Type B pancreatic cell (in vitro differentiated cells): Measurements from ENCODE around the gene YPEL2. TPM values are rescaled to one million over a fixed set of nuclear protein-coding genes. Genes with fewer than 3 reads are reported as not detected.

ENCODE experiments used
- DNase-seq: peaks from one replicate; pipeline ENCODE4 v3.0.0; 2021; ENCODE audit warnings: mixed read lengths; ENCODE audit not compliant: unreplicated experiment; ENCODE audit errors: extremely low spot score
- H3K27ac Mint-ChIP-seq: 2 replicates; pipeline ENCODE4 v1.8.0; 2021; ENCODE audit warnings: mild to moderate bottlenecking, mixed read lengths
- H3K27me3 Mint-ChIP-seq: 2 replicates; pipeline ENCODE4 v1.8.0; 2021; ENCODE audit warnings: mixed read lengths
- H3K36me3 Mint-ChIP-seq: 2 replicates; pipeline ENCODE4 v1.8.0; 2021; ENCODE audit warnings: mixed read lengths
- H3K4me1 Mint-ChIP-seq: one replicate; pipeline ENCODE4 v1.8.0; 2021; ENCODE audit warnings: mixed read lengths; ENCODE audit not compliant: unreplicated experiment
- H3K4me3 Mint-ChIP-seq: 2 replicates; pipeline ENCODE4 v1.8.0; 2021; ENCODE audit warnings: mild to moderate bottlenecking, mixed read lengths
- H3K9me3 Mint-ChIP-seq: 2 replicates; pipeline ENCODE4 v1.8.0; 2021; ENCODE audit warnings: mixed read lengths
- CTCF ChIP-seq: fragments of 200-600 bp; sonication (generic); conservative IDR thresholded peaks from 2 replicates; pipeline ENCODE4 v1.5.0; 2021; ENCODE audit warnings: antibody characterized with exemption, mild to moderate bottlenecking
- total RNA-seq: library from RNA; stranded (reverse); gene quantifications from 2 replicates; pipeline ENCODE4 v1.2.1, GENCODE V29; 2021; ENCODE audit warnings: low replicate concordance

The YPEL2 gene
- total RNA-seq, 1 donor from 2014 or later, result 14.7 TPM

- no peaks in the 10 kb centered on the region for H3K36me3 Mint-ChIP-seq
- TF ChIP-seq CTCF, result no peak
- H3K9me3 Mint-ChIP-seq, result peaks cover 1% of the 10 kb centered on the region
- no peak overlapping the region for H3K27ac Mint-ChIP-seq
- H3K4me1 Mint-ChIP-seq, result peaks cover 21% of the 10 kb centered on the region
- H3K27me3 Mint-ChIP-seq, result peaks cover 3% of the 10 kb centered on the region
- no peak for DNase-seq
- no peak overlapping the region for H3K4me3 Mint-ChIP-seq
Measured at GRCh38 chr17:59437791-59438281, 106.4 kb downstream of the YPEL2 start.

GRCh38 chr17:59439262-59439661 is 107.8 kb downstream of the YPEL2 start:
- H3K27me3 Mint-ChIP-seq, result peaks cover 3% of the 10 kb centered on the region
- no peaks in the 10 kb centered on the region for H3K9me3 Mint-ChIP-seq
- H3K4me3 Mint-ChIP-seq, result no peak overlapping the region
- no peak for TF ChIP-seq CTCF
- no peak for DNase-seq
- no peak overlapping the region for H3K27ac Mint-ChIP-seq
- H3K36me3 Mint-ChIP-seq, result no peaks in the 10 kb centered on the region
- peaks cover 21% of the 10 kb centered on the region for H3K4me1 Mint-ChIP-seq

- H3K4me1 Mint-ChIP-seq, result peaks cover 21% of the 10 kb centered on the region
- TF ChIP-seq CTCF, result no peak
- no peaks in the 10 kb centered on the region for H3K36me3 Mint-ChIP-seq
- peaks cover 3% of the 10 kb centered on the region for H3K27me3 Mint-ChIP-seq
- H3K4me3 Mint-ChIP-seq, result no peak overlapping the region
- H3K9me3 Mint-ChIP-seq, result no peaks in the 10 kb centered on the region
- no peak for DNase-seq
- H3K27ac Mint-ChIP-seq, result no peak overlapping the region
Measured at GRCh38 chr17:59439741-59440211, 108.3 kb downstream of the YPEL2 start.

- peaks cover 3% of the 10 kb centered on the region for H3K27me3 Mint-ChIP-seq
- peak; percentile 86 for DNase-seq
- no peak overlapping the region for H3K27ac Mint-ChIP-seq
- no peaks in the 10 kb centered on the region for H3K9me3 Mint-ChIP-seq
- H3K4me1 Mint-ChIP-seq, result peaks cover 21% of the 10 kb centered on the region
- peak; percentile 92 for TF ChIP-seq CTCF
- no peaks in the 10 kb centered on the region for H3K36me3 Mint-ChIP-seq
- no peak overlapping the region for H3K4me3 Mint-ChIP-seq
Measured at GRCh38 chr17:59440757-59441463, 109.5 kb downstream of the YPEL2 start.

GRCh38 chr17:59441464-59442096 is 110.1 kb downstream of the YPEL2 start:
- Mint-ChIP-seq H3K4me3 (no peak overlapping the region), H3K27me3 (peaks cover 3% of the 10 kb centered on the region), H3K4me1 (peaks cover 21% of the 10 kb centered on the region), H3K27ac (no peak overlapping the region), H3K36me3 (no peaks in the 10 kb centered on the region), H3K9me3 (no peaks in the 10 kb centered on the region)
- DNase-seq, result no peak
- no peak for TF ChIP-seq CTCF
